ENCODE measurements around the gene PLEKHG7.

PLEKHG7 gene

DNA sequence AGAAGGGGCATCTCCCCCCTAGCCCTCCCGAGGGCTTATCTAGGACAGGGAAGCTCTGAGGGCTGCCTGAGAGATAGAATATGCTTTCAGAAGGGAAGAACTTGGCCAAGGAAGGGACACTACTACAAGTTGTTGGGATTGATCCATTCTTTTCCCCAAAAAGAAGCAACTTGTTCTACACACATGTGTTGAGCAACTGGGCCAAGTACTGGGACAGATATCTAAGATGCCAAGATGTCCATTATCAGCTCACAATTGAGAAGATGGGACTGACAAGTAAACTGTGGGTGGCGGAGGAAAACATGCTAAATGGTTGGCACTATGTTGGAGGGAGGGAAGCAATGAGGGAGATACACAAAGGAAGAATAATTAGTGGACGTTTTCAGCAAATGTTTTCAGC lies 30.9 kb downstream of the PLEKHG7 start:
- no peak overlapping the region for H3K27ac ChIP-seq
- no peak for TF ChIP-seq ZFX (IDR thresholded peaks at IDR 0.05)
- TF ChIP-seq, protein P1, sequence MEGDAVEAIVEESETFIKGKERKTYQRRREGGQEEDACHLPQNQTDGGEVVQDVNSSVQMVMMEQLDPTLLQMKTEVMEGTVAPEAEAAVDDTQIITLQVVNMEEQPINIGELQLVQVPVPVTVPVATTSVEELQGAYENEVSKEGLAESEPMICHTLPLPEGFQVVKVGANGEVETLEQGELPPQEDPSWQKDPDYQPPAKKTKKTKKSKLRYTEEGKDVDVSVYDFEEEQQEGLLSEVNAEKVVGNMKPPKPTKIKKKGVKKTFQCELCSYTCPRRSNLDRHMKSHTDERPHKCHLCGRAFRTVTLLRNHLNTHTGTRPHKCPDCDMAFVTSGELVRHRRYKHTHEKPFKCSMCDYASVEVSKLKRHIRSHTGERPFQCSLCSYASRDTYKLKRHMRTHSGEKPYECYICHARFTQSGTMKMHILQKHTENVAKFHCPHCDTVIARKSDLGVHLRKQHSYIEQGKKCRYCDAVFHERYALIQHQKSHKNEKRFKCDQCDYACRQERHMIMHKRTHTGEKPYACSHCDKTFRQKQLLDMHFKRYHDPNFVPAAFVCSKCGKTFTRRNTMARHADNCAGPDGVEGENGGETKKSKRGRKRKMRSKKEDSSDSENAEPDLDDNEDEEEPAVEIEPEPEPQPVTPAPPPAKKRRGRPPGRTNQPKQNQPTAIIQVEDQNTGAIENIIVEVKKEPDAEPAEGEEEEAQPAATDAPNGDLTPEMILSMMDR (conservative IDR thresholded peaks at IDR 0.05), result no peak

DNA sequence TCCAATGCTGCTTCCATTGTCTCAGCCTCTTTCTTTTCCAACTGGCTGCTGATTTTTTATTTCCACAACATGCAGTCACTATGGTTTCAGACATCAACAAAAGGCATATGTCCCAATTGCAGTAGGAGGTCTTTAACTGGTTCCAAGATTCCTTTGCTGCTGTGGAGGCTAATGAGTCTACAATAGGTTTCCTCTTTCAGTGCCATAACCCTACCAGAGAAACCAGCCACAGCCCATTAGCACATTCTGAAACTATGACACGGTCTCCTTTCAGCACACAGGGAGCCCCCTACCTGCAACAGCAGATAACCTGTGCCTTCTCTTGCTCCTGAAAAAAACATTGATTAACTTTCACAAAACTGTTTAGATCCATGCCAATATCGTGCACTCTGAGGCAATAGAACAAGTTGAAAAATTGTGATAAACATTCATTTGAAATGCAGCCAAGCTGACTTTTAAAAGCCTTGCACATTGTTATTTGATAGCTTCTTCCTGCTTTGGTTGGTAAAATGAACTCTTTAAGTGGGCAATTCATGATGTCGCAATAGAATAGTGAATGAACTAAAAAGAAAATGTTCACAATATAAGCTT lies 32.4 kb downstream of the PLEKHG7 start:
- TF ChIP-seq ZFX (IDR thresholded peaks at IDR 0.05), result no peak
- TF ChIP-seq, protein P1 (conservative IDR thresholded peaks at IDR 0.05), result 0 out of 2 replicates have a peak, but pooled peaks have one; percentile 12
- H3K27ac ChIP-seq, result peak overlapping the region; percentile 59; the same call in 1 of the 2 replicates

DNA sequence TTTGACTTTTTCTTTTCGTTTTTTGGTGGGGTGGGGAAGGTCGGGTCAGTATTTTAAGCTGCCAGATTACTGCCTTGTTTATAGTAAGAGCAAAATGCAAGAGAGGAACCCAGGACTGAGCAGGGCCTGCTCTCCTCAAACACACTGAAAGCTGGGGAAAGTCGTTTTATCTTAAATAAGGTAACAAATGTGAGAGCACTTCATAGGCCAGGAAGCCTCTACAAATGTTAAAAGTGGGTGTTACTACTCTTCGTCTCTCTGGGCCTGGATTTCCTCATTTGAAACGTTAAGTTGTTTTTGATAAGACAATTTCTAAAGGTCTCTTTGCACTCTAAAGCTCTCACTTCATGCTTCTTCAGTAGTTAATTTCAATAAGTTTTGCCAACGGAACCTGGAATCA lies 33.8 kb downstream of the PLEKHG7 start:
- TF ChIP-seq, protein P1 (conservative IDR thresholded peaks at IDR 0.05), result no peak
- TF ChIP-seq ZFX (IDR thresholded peaks at IDR 0.05), result no peak
- H3K27ac ChIP-seq, result peak overlapping the region; percentile 39; the same call in 1 of the 2 replicates

DNA sequence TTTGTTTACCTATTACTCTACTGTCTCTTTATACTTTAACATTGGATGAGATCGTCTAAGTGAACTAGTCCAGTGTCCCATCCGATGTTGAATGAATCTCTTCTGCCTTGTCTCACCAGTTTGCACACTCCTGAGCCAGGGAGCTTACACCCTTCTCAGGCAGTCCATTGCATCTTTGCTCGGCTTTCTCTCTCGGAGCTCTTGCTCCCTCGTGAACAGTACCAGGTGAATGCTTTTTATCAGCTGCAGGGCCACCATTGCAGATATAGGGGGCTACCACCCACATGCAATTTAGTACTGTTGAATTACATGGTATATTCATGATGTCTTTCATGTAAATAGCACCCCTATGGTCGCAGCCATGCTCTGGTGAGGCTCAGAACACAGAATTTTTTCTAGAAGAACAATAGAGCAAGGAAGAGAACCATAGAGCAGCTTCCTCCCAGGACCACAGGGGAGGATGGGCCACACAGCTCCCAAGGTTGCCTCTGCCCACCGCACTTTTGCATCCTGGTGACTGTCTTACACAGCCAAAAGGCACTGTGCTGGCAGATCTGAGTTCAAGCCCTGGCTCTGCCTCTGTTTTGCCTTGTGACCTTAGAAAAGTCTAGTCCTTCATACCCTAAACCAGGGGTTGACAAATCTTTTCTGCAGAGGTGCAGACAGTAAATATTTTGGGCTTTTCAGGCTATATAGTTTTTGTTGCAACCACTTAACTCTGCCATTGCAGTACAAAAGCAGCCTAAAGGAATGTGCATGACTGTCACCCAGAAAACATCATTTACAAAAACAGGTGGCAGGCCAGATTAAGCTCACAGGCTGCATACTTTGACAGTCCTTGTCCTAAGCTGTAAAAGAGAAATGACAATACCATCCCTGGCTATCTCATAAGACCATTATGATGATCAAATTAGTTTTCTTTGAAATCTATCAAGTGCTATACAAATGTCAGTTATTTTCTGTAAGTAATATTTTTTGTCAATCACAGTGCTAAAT lies 35.4 kb downstream of the PLEKHG7 start:
- no peak for TF ChIP-seq ZFX (IDR thresholded peaks at IDR 0.05)
- TF ChIP-seq, protein P1 (conservative IDR thresholded peaks at IDR 0.05), result no peak
- H3K27ac ChIP-seq, result no peak overlapping the region

DNA sequence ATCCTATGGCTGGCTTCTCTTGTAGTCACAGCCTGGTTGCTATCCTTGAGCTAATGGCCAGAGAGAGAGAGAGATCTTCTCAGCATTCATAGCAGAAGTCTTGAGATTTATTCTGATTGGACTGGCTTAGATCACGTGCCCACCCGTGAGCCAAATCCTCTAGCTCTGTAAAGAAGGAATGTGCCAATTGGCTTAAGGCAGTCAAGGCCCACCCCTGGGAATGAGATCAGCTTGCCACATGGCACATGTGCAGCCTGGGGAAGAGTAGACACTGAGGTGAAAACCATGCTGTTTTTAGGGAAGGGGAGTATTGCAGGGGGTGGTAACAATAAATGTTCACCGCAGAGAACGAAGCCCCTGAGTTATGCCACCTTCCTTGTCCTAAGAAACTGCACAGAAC lies 36.3 kb downstream of the PLEKHG7 start:
- no peak overlapping the region for H3K27ac ChIP-seq
- no peak for TF ChIP-seq ZFX (IDR thresholded peaks at IDR 0.05)
- TF ChIP-seq, protein P1 (conservative IDR thresholded peaks at IDR 0.05), result no peak

DNA sequence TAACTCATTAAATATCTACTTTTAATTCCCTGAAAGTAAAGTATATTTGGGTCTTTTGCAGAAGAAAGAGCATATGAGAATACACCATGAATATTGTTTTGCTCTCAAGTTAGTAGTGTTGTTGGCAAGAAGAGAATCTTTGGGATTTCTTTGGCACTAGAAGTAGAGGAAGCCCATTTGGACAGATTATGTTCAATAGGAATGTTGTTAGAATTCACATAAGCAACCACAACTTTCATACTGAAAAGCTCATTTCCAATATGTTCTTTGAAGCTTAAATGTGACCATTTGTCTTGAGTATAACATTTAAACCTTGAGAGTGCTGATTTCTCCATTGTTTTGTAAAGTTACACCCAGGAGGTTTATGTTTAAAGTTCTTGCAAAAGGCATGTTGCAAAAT lies 37.6 kb downstream of the PLEKHG7 start:
- TF ChIP-seq, protein P1 (conservative IDR thresholded peaks at IDR 0.05), result no peak
- no peak for TF ChIP-seq ZFX (IDR thresholded peaks at IDR 0.05)
- H3K27ac ChIP-seq, result no peak overlapping the region

DNA sequence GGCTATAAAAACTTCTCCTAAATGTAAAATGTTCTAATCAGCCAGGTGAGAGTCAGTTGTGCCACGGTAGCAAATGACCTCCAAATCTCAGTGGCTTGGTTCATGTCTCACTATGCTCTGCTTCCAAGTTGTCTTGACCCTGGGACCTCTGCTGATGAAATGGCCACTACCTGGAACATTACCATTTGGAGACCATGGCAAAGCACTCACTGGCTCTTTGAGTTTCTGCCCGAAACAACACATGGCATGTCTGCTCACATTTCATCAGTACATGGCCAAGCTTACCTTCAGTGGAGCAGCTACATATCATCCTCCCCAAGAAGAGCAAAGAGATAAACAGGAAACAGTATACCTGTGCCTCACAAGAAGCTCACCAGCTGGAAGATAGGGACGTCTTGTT lies 40.2 kb downstream of the PLEKHG7 start:
- no peak for TF ChIP-seq ZFX (IDR thresholded peaks at IDR 0.05)
- TF ChIP-seq, protein P1 (conservative IDR thresholded peaks at IDR 0.05), result no peak
- H3K27ac ChIP-seq, result no peak overlapping the region
